Lower leg skin (tissue), 4 donors: ENCODE results near the gene IDE. TPM values are rescaled to one million over a fixed set of nuclear protein-coding genes. Genes with fewer than 3 reads are reported as not detected.

ENCODE experiments used
- DNase-seq, 2 donors: peaks; one replicate each; pipeline ENCODE4 v3.0.0-alpha.2; 2019; ENCODE audit warnings: low spot score in 2 of 2
- H3K4me3 ChIP-seq: fragments of 200-600 bp; sonication (generic); 2 replicates; pipeline ENCODE4 v1.5.1; 2017; ENCODE audit warnings: mild to moderate bottlenecking, low read depth; ENCODE audit not compliant: poor library complexity, severe bottlenecking
- CTCF ChIP-seq, 3 donors: fragments of 450-650 bp; IDR thresholded peaks; one replicate each; pipeline ENCODE4 v1.5.1; 2016; ENCODE audit warnings: antibody characterized with exemption in 3 of 3, mild to moderate bottlenecking in 3 of 3, moderate library complexity in 2 of 3
- POLR2A ChIP-seq, 2 donors: fragments of 450-650 bp; IDR thresholded peaks; one replicate each; pipeline ENCODE4 v1.6.1; 2016 to 2017; ENCODE audit warnings: antibody characterized with exemption in 2 of 2, mild to moderate bottlenecking in 1 of 2, moderate library complexity in 1 of 2
- WGBS, 2 donors: methylation state at CpG; one replicate each; pipeline ENCODE4 v1.1.5; 2018; 5-methylcytosine and 5-hydroxymethylcytosine counted together
- intact Hi-C: fragments of 100-400 bp; cut with DNase I; formaldehyde crosslinking; loops from one replicate; pipeline ENCODE4 v1.15.0; 2023; ENCODE audit warnings: low total_unique reads
- total RNA-seq, 4 donors: library from RNA; depleted of rRNA; stranded (reverse); fragments of >200 nt; gene quantifications; one replicate each; pipeline ENCODE4 v1.1.0, GENCODE V29; 2016

IDE gene
- total RNA-seq, 4 donors from 2014 or later: 189 to 443 (median 287) TPM

- no peak for DNase-seq
- intact Hi-C loops: no loop called here
- TF ChIP-seq POLR2A (IDR thresholded peaks at IDR 0.05) (no peak), CTCF (IDR thresholded peaks at IDR 0.05) (no peak)
- H3K4me3 ChIP-seq: no peak overlapping the region
- WGBS, 2 donors: 28 to 32% methylated on average over 23 to 29 of the region's 34 CpGs
Measured at GRCh38 chr10:92419740-92420545, 153.9 kb downstream of the IDE start.

- no peak for DNase-seq
- intact Hi-C loops: no loop called here
- WGBS, 2 donors: 81 to 97% methylated on average over 7 of the region's 7 CpGs
- no peak overlapping the region for H3K4me3 ChIP-seq
- TF ChIP-seq POLR2A (IDR thresholded peaks at IDR 0.05) (no peak), CTCF (IDR thresholded peaks at IDR 0.05) (no peak)
Measured at GRCh38 chr10:92418891-92419290, 155.0 kb downstream of the IDE start.

GRCh38 chr10:92418221-92418620 is 155.7 kb downstream of the IDE start:
- intact Hi-C loops: no loop called here
- DNase-seq: no peak
- TF ChIP-seq CTCF (IDR thresholded peaks at IDR 0.05) (no peak), POLR2A (IDR thresholded peaks at IDR 0.05) (no peak)
- H3K4me3 ChIP-seq: no peak overlapping the region
- 74 to 76% methylated on average over 2 of the region's 2 CpGs for WGBS, 2 donors

GRCh38 chr10:92413519-92413918 is 160.4 kb downstream of the IDE start:
- H3K4me3 ChIP-seq: no peak overlapping the region
- no peak for TF ChIP-seq POLR2A (IDR thresholded peaks at IDR 0.05)
- no peak for TF ChIP-seq CTCF (IDR thresholded peaks at IDR 0.05)
- DNase-seq: no peak
- 66 to 74% methylated on average over 4 of the region's 4 CpGs for WGBS, 2 donors
- intact Hi-C loops: no loop called here

GRCh38 chr10:92413011-92413410 is 160.9 kb downstream of the IDE start:
- TF ChIP-seq CTCF (IDR thresholded peaks at IDR 0.05): no peak
- no peak for TF ChIP-seq POLR2A (IDR thresholded peaks at IDR 0.05)
- WGBS, 2 donors: 82 to 87% methylated on average over 9 of the region's 9 CpGs
- no peak for DNase-seq
- intact Hi-C loops: no loop called here
- no peak overlapping the region for H3K4me3 ChIP-seq

- H3K4me3 ChIP-seq: no peak overlapping the region
- TF ChIP-seq CTCF (IDR thresholded peaks at IDR 0.05): no peak
- TF ChIP-seq POLR2A (IDR thresholded peaks at IDR 0.05): no peak
- DNase-seq: no peak
- intact Hi-C loops: no loop called here
- WGBS, 2 donors: 86% methylated on average over 8 of the region's 8 CpGs
Measured at GRCh38 chr10:92411406-92411805, 162.5 kb downstream of the IDE start.
